HepG2 (cell line): ENCODE measurements around the gene TJP3.

Experiments used
- CREB3 ChIP-seq: sonication (generic); formaldehyde crosslinking; IDR thresholded peaks from 2 replicates; pipeline ENCODE4 v1.5.0; 2020; ENCODE audit warnings: missing genetic modification reagents
- EP300 ChIP-seq, 3 experiments: sonication (generic) in 1 of 3; formaldehyde crosslinking in 1 of 3; IDR thresholded peaks; 2 replicates each; pipeline versions ENCODE4 v1.5.1 to v1.6.1; 2011 to 2020; ENCODE audit warnings: low read depth in 2 of 3, low read length in 2 of 3, borderline replicate concordance in 1 of 3, improper control_type of control experiment in 1 of 3, mild to moderate bottlenecking in 1 of 3, missing genetic modification reagents in 1 of 3, moderate library complexity in 1 of 3
- FOSL1 ChIP-seq: sonication (generic); formaldehyde crosslinking; IDR thresholded peaks from 2 replicates; pipeline ENCODE4 v1.9.0; 2021; ENCODE audit warnings: missing genetic modification reagents, borderline replicate concordance
- KLF12 ChIP-seq: sonication (generic); formaldehyde crosslinking; IDR thresholded peaks from 2 replicates; pipeline ENCODE4 v1.4.0; 2020; ENCODE audit warnings: missing genetic modification reagents, borderline replicate concordance
- NFKB2 ChIP-seq: sonication (generic); formaldehyde crosslinking; IDR thresholded peaks from 2 replicates; pipeline ENCODE4 v1.4.0; 2020; ENCODE audit warnings: missing genetic modification reagents, borderline replicate concordance
- SAP130 ChIP-seq: IDR thresholded peaks from 2 replicates; pipeline ENCODE4 v1.6.1; 2016; ENCODE audit warnings: low read depth
- TAF1 ChIP-seq: sonication (generic); formaldehyde crosslinking; IDR thresholded peaks from 2 replicates; pipeline ENCODE4 v1.4.0; 2020; ENCODE audit warnings: missing genetic modification reagents
- ZNF274 ChIP-seq: sonication (generic); formaldehyde crosslinking; IDR thresholded peaks from 2 replicates; pipeline ENCODE4 v1.5.1; 2020; ENCODE audit warnings: mild to moderate bottlenecking, missing genetic modification reagents
- ZNF850 ChIP-seq: sonication (generic); formaldehyde crosslinking; conservative IDR thresholded peaks from 2 replicates; pipeline ENCODE4 v1.9.0; 2021; ENCODE audit warnings: mild to moderate bottlenecking, missing genetic modification reagents

DNA sequence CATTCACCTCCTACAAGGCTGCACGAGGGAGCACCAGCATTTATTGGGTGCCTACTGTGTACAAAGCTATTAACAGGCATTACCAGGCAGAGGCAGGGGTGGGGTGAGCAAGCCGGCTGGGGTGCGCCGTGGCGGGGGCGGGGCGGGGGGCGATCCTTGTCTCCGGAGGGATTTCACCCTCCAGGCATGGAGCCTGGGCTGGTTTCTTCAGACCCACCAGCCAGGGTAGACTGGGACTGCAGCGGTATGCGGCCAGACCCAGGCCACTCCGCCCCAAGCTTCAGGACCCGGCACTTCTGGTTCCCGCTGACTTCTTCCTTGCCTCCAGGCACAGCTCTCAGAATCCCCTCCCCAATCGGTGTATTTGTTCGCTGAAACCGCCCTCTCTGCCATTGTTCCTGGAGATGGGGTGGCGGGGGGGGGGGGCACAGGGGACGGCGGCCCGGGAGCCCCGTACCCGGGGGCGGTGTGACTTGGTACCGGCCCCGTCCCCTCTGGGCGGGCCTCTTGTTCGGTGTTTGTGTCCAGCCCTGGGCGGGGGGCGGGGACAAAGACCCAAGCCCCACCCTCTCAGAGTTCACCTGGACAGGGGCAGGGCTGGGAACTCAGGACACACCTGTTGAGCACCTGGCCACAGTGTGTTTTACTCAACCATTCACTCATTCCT lies 14.4 kb downstream of the TJP3 start:
- TF ChIP-seq FOSL1 (CRISPR knock-in tag) (no peak), ZNF850 (CRISPR knock-in tag) (no peak), NFKB2 (no peak), CREB3 (CRISPR knock-in tag) (no peak), SAP130 (CRISPR knock-in tag) (no peak), ZNF274 (CRISPR knock-in tag) (no peak), EP300 (IDR thresholded peaks at IDR 0.05; ENCODE audit: low read depth in 2 of 2, low read length in 2 of 2) (no peak), EP300 (CRISPR knock-in tag; IDR thresholded peaks at IDR 0.05; ENCODE audit: borderline replicate concordance) (no peak), TAF1 (CRISPR knock-in tag) (no peak), KLF12 (CRISPR knock-in tag) (no peak)
